GM19025 (cell line): ENCODE data around the gene BAIAP3.
"Not testable (repeated sequence)": the region's sequence is repeated elsewhere in the genome, so short reads cannot be mapped to it uniquely, and the experiment has no call there.

ENCODE experiments used
- ATAC-seq: cut with Tn5 transposase; IDR thresholded peaks from one replicate; pipeline ENCODE4 v1.9.1; 2021; ENCODE audit warnings: mild to moderate bottlenecking, low read depth, moderate library complexity; ENCODE audit not compliant: unreplicated experiment

Gene BAIAP3, protein sequence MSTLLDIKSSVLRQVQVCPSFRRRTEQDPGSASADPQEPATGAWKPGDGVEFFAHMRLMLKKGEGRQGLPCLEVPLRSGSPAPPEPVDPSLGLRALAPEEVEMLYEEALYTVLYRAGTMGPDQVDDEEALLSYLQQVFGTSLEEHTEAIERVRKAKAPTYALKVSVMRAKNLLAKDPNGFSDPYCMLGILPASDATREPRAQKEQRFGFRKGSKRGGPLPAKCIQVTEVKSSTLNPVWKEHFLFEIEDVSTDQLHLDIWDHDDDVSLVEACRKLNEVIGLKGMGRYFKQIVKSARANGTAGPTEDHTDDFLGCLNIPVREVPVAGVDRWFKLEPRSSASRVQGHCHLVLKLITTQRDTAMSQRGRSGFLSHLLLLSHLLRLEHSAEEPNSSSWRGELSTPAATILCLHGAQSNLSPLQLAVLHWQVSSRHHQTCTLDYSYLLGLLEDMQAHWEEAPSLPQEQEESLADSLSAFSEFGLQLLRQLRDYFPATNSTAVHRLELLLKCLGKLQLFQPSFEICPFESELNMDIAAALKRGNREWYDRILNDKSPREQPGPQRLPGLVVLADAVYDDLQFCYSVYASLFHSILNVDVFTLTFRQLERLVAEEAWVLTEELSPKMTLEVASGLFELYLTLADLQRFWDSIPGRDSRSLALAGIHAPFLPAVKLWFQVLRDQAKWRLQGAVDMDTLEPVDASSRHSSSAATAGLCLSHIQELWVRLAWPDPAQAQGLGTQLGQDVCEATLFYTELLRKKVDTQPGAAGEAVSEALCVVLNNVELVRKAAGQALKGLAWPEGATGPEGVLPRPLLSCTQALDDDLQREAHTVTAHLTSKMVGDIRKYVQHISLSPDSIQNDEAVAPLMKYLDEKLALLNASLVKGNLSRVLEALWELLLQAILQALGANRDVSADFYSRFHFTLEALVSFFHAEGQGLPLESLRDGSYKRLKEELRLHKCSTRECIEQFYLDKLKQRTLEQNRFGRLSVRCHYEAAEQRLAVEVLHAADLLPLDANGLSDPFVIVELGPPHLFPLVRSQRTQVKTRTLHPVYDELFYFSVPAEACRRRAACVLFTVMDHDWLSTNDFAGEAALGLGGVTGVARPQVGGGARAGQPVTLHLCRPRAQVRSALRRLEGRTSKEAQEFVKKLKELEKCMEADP

DNA sequence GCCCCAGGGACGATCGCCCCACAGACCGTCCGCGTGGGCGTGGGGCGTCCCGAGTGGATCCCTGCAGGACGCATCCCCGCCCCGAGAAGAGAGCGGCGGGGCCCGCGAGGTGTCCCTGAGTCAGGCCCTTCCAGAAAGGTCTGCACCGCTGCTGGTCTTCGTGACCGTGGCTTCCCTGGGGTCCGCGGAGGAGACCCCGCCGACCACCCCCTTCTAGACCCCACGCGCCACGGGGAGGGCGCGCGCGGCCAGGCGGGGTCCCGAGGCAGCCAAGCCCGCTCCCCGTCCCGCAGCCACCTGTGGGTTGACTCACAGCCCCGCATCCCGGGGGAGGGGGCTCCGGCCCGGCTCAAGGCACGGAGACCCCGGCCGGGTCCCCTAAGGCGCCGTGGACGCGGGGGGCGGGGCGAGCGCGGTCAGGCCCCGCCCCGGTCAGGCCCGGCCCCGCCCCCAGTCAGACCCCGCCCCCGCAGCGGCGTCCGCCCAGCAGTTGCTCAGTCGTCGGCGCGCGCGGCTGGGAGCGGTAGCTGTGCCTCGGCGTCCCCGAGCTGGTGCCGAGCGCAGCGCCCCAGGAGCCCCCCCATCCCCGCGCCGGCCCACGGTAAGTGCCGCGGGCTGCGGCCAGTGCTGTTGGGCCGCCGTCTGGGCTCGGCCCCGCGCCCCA lies at the start of gene BAIAP3:
Gene BAIAP3, plus strand, starts transcription at position 497 of the 664 bp plus-strand sequence. CDS start 4,905 bp downstream, outside the sequence.
- ATAC-seq, result no peak

DNA sequence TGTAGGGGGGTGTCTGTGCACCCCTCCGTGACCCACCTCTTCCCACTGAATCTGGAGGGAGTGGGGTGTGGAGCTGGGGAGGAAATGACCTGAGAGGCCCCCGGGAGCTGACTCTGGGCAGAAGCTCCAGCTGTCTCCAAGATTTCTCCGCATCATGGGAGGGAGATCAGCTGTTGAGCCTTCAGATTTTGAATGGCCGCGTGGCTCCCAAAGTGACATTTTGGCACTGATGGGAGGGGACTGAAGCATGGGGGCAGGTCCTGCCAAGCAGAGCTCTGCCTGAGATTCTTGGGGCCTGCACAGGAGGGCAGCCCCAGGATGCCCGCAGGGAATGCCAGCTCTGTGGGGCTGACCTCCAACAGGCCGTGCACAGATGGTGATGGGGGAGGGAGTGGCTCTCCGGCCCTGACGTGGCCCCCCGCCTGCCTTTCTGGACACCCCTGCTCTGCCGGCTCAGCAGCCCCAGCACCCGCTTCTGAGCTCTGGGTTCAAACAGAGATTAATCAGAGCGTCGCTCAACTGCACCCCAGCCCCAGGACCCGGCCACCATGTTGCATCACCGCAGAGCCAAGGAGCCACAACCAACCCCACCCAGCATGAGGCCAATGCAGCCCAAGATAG lies 49.3 kb upstream of the BAIAP3 start:
- ATAC-seq, result no peak

DNA sequence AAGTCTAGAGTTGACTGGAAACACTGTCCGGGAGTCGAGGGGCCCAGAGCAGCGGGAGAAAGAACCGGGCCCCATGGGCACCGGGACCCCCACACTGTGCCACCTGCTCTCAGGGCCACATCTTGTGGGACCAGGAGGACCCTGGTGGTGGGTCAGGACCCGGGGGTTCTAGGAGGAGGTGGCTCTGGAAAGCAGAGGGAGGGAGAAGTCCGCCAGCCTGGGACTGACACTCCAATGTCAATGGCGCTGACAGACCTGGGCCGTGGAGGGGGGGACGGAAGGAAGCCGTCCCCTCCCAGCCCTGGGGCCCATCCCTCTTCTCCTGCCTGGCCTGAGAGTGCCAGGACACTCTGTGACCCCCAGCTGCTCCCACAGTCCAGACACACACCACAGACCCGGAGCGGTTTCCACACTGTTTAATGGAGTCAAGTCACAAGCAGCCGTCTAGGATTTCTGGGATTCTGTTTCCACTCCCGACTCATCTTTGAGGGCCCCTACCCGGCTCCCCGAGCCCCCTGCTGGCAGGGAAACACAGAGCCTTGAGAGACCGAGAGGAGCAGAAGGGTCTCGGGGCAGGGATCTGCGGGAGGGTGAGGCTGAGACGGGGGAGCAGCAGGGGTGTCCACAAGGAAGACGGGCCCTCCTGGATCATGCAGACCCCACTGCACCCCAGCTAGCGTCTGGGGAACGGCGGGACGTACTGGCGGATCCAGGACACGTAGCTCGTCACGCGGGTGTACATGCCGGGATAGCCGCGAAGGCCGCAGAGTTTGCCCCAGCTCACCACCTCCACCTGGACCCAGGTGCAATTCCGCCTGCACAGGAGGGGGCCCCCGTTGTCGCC lies 47.6 kb upstream of the BAIAP3 start:
- ATAC-seq, result no peak

DNA sequence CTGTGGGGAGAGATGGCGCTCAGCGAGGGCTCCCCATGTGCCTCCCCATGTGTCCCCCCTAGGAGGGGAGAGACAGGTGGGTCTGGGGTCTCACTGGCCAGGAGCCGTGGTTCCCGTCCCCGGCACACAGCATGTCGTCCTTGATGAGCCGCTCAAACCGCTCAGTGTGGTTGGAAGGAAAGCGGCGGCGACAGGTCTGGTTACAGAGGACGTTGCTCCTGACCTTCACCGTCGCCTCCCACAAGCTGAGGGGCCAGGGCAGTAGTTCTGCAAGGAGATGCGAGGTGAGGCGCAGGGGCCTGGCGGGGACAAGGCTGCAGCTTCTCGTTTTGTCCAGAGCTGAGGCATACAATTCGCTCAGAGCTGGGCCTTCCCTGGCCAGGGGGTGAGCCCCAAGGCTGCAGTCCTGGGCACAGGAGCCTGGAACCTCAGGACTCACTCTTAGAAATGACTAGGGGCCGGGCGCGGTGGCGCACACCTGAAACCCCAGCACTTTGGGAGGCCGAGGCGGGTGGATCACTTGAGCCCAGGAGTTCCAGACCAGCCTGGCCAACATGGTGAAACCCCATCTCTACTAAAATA lies 46.8 kb upstream of the BAIAP3 start:
- no peak for ATAC-seq

DNA sequence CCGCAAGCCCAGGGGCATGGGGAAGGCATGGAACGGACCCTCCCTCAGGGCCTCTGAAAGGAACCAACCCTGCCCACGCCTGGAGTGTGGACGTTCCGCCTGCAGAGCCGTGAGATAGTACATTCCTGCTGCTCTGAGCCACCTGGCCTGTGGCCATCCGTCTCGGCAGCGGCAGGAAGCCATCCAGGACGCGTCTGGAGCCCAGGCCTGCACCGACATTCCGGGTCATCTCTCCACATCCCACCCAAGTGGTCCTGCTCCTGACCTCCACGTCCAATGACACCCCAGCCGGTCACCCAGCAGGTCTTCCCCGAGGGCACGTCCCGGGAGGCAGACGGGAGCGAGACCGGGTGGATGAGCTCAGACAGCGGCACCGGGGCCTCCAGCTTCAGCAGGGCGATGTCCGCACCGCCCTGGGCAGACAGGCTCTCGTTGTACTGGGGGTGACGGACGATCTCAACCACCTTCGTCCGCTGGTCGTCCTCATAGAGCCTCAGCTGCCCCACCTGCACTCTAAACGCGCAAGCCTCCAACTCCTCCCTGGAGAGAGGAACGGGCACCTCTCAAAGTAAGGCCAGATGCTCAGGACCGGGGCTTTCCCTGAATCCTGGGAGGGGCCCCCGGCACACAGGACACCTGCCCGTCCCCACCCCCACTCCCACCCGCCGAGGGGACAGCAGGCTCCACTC lies 45.3 kb upstream of the BAIAP3 start:
- no peak for ATAC-seq

DNA sequence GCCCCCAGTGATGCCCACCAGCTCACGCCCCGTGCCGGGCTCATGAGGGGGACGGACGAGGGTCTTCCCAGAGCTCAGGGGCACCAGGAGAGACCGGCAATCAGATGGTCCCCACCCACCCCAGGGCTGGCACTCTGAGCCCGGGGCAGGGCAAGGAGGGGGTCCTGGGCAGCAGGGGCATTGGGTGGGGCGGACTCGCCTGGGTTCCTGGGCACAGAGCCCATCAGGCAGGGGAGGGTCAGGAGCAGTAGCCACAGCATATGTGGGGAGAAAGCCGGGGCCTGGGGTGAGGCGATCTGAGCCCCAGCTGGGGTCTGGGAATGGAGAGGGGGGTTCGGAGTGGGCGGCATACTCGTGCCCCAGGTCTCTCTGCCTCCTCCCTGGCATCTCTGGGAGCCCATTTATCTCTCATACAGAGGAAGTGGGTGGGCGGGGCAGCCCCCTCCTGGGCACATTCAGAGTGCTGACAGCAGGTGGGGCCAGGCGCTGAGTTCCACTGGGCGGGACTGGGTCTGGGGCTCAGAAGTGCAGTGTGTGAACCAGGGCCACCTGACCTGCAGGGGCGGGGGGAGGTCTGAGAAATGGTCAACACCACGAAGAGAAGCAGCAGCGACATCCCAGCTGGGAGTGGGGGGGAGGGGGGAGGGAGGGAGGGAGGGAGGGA lies 44.5 kb upstream of the BAIAP3 start:
- no peak for ATAC-seq

DNA sequence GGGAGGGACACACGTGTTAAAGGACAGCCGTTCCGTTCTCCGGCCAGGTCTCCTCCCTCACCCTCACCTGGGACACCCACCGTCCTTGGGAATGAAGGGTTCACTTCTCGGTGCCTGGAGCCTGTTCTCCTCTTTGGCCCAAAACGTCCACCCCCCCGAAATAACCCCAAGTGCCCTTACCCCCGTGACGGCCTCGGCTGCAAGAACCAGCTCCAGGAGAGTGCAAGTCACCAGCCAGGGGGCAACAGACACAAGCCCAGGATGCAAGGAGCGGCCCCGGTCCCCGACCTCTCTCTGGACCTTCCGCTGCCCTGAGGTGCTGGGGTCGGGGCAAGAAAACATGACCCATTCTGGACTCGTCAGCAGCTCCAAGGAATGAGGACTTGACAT lies 44.0 kb upstream of the BAIAP3 start:
- ATAC-seq, result no peak

DNA sequence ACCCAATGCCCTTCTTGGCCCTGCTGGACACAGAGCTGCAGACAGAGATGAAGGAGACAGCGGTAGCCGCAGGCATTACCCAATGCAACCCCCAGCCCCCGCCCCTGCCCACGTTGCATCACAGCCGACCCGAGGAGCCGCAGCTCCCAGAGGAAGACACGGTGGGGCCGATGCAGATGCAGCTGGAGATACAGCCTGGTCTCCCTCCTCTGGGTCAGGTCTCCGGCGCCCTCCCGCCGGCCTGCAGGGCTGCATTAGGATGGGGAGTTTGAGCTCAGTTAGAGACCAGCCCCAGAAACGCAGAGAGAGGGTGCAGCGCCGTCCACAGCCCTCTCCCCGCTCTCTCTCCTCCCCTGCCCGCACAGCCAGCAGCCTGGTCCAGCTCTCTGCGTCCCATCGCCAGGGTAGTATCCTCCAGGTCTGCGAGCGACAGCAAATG lies 43.4 kb upstream of the BAIAP3 start:
- no peak for ATAC-seq

DNA sequence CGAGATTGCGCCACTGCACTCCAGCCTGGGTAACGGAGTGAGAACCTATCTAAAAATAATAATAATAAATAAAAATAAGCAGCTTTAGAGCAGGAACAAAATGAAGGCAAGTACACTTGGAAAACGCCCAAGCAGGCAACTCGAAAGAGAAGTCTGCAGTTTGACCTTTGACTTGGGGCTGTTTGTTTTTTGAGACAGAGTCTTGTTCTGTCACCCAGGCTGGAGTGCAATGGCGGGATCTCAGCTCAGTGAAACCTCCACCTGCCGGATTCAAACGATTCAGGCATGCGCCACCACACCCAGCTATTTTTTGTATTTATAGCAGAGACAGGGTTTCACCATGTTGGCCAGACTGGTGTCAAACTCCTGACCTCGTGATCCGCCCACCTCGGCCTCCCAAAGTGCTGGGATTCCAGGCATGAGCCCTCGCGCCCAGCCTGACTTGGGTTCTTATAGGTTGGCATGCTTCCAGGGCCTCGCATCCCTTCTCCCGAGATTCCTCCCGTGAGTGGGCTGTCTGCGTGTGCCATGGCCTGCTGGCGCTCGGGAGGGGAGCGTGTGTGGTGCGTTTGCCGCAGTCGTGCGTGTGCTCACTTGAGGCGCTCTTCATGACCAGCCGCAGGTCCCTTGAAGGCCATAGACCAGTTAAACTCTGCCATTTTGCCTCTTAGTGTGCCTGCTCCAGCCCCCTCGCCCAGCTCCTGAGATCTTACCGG lies 42.4 kb upstream of the BAIAP3 start:
- no peak for ATAC-seq

DNA sequence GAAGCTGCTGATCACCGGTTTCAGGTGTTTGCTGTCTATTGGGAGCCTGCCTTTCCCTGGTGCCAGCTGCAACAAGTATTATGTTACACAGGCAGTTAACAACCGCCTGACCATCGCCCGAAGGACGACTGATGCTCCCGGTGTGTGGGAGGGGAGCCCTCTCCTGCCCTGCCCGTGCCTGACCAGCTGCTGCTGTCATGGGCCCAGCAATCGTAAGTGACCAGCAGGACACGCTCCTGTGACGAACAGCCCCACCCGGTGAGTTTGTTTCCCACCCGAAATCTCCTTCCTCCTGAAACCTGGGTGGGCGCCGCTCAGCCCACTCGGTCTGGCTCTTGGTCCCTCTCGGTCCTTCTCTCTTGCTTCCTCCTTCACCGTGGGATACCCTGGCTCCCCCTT lies 41.9 kb upstream of the BAIAP3 start:
- ATAC-seq, result no peak

DNA sequence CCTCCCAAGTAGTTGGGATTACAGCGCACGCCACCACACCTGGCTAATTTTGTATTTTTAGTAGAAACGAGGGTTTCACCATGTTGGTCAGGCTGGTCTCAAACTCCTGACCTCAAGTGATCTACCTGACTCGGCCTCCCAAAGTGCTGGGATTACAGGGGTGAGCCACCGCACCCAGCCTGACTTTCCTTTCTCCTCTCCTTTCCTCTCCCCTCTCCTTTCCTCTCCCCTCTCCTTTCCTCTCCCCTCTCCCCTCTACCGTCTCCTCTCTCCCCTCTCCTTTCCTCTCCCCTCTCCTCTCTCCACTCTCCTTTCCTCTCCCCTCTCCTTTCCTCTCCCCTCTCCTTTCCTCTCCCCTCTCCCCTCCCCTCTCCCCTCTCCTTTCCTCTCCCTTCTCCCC lies 41.2 kb upstream of the BAIAP3 start:
- ATAC-seq, result not testable (repeated sequence)

DNA sequence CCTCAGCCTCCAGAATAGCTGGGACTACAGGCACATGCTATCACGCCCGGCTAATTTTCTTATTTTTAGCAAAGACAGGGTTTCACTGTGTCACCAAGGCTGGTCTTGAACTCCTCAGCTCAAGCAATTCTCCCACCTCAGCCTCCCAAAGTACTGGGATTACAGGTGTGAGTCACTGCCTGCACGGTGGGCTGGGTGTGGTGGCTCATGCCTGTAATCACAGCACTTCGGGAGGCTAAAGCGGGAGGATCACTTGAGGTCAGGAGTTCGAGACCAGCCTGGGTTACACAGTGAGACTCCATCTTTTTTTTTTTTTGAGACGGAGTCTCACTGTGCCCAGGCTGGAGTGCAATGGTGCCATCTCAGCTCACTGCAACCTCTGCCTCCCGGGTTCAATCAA lies 40.6 kb upstream of the BAIAP3 start:
- not testable (repeated sequence) for ATAC-seq

DNA sequence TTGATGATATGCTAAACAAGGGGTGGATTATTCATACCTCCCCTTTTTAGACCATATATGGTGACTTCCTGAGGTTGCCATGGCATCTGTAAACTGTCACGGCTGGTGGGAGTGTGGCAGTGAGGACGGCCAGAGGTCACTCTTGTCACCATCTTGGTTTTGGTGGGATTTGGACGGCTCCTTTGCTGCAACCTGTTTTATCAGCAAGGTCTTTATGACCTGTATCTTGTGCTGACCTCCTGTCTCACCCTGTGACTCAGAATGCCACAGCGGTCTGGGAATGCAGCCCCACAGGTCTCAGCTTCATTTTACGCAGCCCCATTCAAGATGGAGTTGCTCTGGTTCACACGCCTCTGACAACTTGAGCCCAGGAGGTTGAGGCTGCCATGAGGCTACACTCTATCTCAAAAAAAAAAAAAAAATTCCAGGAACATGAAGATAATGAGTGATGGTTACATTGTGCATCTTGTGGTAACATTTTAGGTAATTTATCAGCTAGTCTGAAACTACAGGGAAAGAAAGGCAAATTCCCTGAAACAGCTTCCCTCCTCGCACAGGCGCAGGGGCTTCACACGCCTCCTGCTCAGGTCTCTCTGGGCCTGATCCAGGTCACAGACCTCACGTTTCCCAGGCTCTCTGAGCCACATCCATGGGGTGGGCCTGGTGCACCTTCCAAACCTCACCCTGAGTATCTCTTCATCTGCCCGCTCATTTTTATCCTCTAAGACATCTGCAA lies 39.4 kb upstream of the BAIAP3 start:
- no peak for ATAC-seq

DNA sequence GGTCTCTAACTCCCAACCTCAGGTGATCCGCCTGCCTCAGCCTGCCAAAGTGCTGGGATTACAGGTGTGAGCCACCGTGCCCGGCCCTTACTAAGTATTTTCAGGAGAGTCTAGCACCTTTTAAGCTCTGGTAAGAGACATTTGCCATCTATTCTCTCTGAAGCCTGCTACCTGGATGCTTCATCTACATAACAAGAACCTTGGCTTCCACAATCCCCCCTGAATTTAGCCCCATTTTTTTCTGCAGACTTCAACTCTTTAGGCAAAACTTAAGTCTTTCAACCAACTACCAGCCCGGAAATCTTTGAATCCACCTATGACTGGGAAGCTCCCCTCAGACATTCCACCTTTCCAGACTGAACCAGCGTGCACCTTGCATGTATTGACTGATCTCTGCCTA lies 38.0 kb upstream of the BAIAP3 start:
- no peak for ATAC-seq

DNA sequence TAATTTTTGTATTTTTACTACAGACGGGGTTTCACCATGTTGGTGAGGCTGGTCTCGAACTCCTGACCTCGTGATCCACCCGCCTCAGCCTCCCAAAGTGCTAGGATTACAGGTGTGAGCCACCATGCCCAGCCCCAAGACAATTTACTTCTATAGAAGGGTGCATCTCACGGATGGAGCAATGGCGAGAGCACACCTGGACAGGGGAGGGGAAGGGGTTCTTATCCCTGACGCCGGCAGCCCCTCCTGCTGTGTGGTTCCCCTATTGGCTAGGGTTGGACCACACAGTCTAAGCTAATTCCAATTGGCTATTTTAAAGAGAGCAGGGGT lies 36.8 kb upstream of the BAIAP3 start:
- not testable (repeated sequence) for ATAC-seq

DNA sequence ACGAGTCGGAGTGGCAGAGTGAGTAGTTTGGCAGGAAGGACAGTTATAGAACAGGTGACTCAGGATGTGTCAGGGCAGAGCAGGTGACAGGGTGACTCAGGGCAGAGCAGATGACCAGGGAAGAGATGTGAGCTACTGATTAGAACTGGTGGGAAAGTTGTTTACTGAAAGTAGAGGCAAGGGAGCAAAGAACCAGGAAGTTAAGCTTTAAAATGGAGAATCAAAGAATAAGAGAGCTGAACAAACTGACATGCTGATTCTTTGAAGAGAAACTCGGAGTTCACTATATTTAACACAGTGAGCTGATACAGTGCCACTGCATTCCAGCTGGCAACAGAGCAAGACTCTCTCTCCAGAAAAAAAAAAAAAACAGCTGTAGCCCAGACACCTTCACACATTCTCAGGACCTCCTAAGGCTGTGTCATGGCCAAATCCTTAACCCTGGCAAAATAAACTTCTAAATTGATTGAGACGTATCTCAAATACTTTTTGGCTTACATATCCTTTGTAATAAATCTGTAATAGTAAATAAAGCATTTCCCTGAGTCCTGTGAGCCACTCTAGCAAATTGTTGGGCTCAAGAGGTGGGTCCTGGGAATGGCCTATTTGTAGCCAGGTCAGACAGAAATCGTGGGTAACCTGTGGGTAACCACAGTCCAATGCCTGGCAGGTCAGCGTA lies 36.3 kb upstream of the BAIAP3 start:
- no peak for ATAC-seq
